GM18951 (cell line): ENCODE results near the gene TUBB3.

Source experiments
- POLR2A ChIP-seq: IDR thresholded peaks from 4 replicates; pipeline ENCODE4 v1.6.1; 2011; ENCODE audit warnings: mild to moderate bottlenecking; ENCODE audit not compliant: insufficient read length, insufficient read depth; ENCODE audit errors: extremely low read depth
- in situ Hi-C: fragments of 300-500 bp; cut with MboI; formaldehyde crosslinking; loops from one replicate; pipeline ENCODE4 v1.12.0; 2022; ENCODE audit warnings: low sequenced_read_pairs, mixed read lengths, inconsistent platforms; ENCODE audit not compliant: unreplicated experiment

Gene TUBB3

GRCh38 chr16:89982318-89982717 lies 59.2 kb downstream of the TUBB3 start:
- TF ChIP-seq POLR2A, result no peak
- in situ Hi-C loops, result no loop called here

- TF ChIP-seq POLR2A, result no peak
- in situ Hi-C loops, result no loop called here
Observed at GRCh38 chr16:89983536-89983935, 60.4 kb downstream of the TUBB3 start.

GRCh38 chr16:89984216-89984615 lies 61.1 kb downstream of the TUBB3 start:
- in situ Hi-C loops, result no loop called here
- no peak for TF ChIP-seq POLR2A

GRCh38 chr16:89985219-89985618 lies 62.1 kb downstream of the TUBB3 start:
- no peak for TF ChIP-seq POLR2A
- in situ Hi-C loops, result no loop called here
